Heart left ventricle (tissue), 16 donors: ENCODE data around the gene ELK3. TPM values are rescaled to one million over a fixed set of nuclear protein-coding genes. Genes with fewer than 3 reads are reported as not detected.

Experiments used
- ATAC-seq, 4 donors: fragments of 200-7000 bp; cut with Tn5 transposase; one replicate each; pipeline ENCODE4 v1.9.1; 2020 to 2022; ENCODE audit warnings: moderate library complexity in 4 of 4, mild to moderate bottlenecking in 3 of 4, moderate number of reproducible peaks in 1 of 4
- DNase-seq, 5 donors: peaks; one replicate each; pipeline ENCODE4 v3.0.0-alpha.2; 2020
- H3K27ac ChIP-seq, 12 donors: fragments of 200-600 bp; sonication (generic) in 4 of 12; one replicate each; pipeline versions ENCODE4 v1.5.0 to v1.8.0; 2016 to 2022; ENCODE audit warnings: mild to moderate bottlenecking in 2 of 12
- H3K27me3 ChIP-seq, 9 donors: fragments of 200-600 bp; sonication (generic) in 2 of 9; one replicate each; pipeline versions ENCODE4 v1.5.1 to v1.8.0; 2016 to 2022; ENCODE audit warnings: mild to moderate bottlenecking in 3 of 9
- H3K36me3 ChIP-seq, 9 donors: fragments of 200-600 bp; sonication (generic) in 2 of 9; one replicate each; pipeline versions ENCODE4 v1.5.0 to v1.8.0; 2018 to 2022; ENCODE audit warnings: mild to moderate bottlenecking in 2 of 9
- H3K4me1 ChIP-seq, 12 donors: fragments of 200-600 bp; sonication (generic) in 4 of 12; one replicate each; pipeline versions ENCODE4 v1.5.0 to v1.8.0; 2016 to 2022; ENCODE audit warnings: mild to moderate bottlenecking in 3 of 12
- H3K4me3 ChIP-seq, 12 donors: fragments of 200-600 bp; sonication (generic) in 4 of 12; one replicate each; pipeline versions ENCODE4 v1.5.0 to v1.8.0; 2017 to 2022; ENCODE audit warnings: mild to moderate bottlenecking in 9 of 12, moderate library complexity in 4 of 12
- H3K9me3 ChIP-seq, 12 donors: fragments of 200-600 bp; sonication (generic) in 4 of 12; one replicate each; pipeline versions ENCODE4 v1.5.0 to v1.8.0; 2016 to 2022; ENCODE audit warnings: mild to moderate bottlenecking in 1 of 12
- CTCF ChIP-seq, 12 donors: fragments of 200-600 bp; sonication (generic) in 4 of 12; IDR thresholded peaks; one replicate each; pipeline versions ENCODE4 v1.5.0 to v1.8.0; 2018 to 2022; ENCODE audit warnings: antibody characterized with exemption in 12 of 12, mild to moderate bottlenecking in 5 of 12
- POLR2A ChIP-seq, 2 donors: fragments of 450-650 bp; IDR thresholded peaks; one replicate each; pipeline ENCODE4 v1.6.1; 2017; ENCODE audit warnings: antibody characterized with exemption in 2 of 2, mild to moderate bottlenecking in 2 of 2, moderate library complexity in 2 of 2
- WGBS, 4 donors: extraction: QIAGEN DNeasy Blood & Tissue Kit in 2 of 4; methylation state at CpG; one replicate each; pipeline versions ENCODE4 v1.1.5 to v1.1.7; 2013 to 2018; 5-methylcytosine and 5-hydroxymethylcytosine counted together
- intact Hi-C, 10 donors: fragments of 100-400 bp; cut with DNase I; formaldehyde crosslinking; loops; one replicate each; pipeline versions ENCODE4 v1.11.1 to v1.14.2; 2022
- polyA plus RNA-seq, 2 donors: library from polyadenylated mRNA; stranded (reverse); fragments of 200-250 nt; gene quantifications; one replicate each; pipeline ENCODE4 v1.2.3, GENCODE V29; 2013
- total RNA-seq, 9 donors: library from RNA; depleted of rRNA in 2 of 9; stranded (reverse); fragments of >200 nt in 2 of 9; fragmentation: NEBNext Ultra II Directional in 3 of 9; extraction: Animal tissue kit (Norgen Biotek cat#: 25700) in 3 of 9; gene quantifications; one replicate each; pipeline versions ENCODE4 v1.1.0 to v1.2.4, GENCODE V29; 2016 to 2023
- donor health status: ischemic (EF 13 %, LVEDD 7.1; RV severe dilation, severe dysfunction).
- donor health status: healthy with polysubstance abuse.
- donor health status: DM: no; HTN: yes; CAD: no.
- donor health status: DM: no; HTN: no; CAD: no.
- donor health status: ischemic (EF 25% LVEDD 6.9; RV normal size, moderate dysfunction).
- donor health status: ischemic (EF 25% LVEDD 5.7; RV mildly dilated, moderate dysfunction).
- donor health status: healthy.
- donor health status: DM: yes; HTN: yes; CAD: no.
- donor health status: ischemic (EF 35%, LVEDD 5.7; RV mildly dilated, moderate dysfunction).
- donor health status: nonischemic (EF 11% LVEDD 7.7; RV severe dilation, severe dysfunction).
- donor health status: DM: yes; HTN: yes; CAD: no.
- donor health status: PGD.
- donor health status: ischemic (EF 29% LVEDD 5.4; RV normal size, mild dysfunction).
- donor health status: nonischemic (EF 23%, LVEDD 6.1; RV moderate dilation, normal function).

The ELK3 gene
- total and polyA plus RNA-seq, 11 donors, result 5.7 to 42.3 (median 18.6) TPM

- DNase-seq (no peak), ATAC-seq (no peak)
- Histone ChIP-seq H3K27me3 (no peaks in the 10 kb centered on the region), H3K9me3 (no peaks in the 10 kb centered on the region), H3K27ac (no peak overlapping the region), H3K4me3 (no peak overlapping the region), H3K36me3 (no peaks in the 10 kb centered on the region), H3K4me1 (no peaks in the 10 kb centered on the region)
- no peak for TF ChIP-seq CTCF (IDR thresholded peaks at IDR 0.05)
- no peak for TF ChIP-seq POLR2A (IDR thresholded peaks at IDR 0.05)
- intact Hi-C loops, result no loop called here
- 85 to 92% (median 89%) methylated on average over 19 of the region's 19 CpGs for WGBS, 4 donors
Measured at GRCh38 chr12:96153131-96153725, 40.9 kb upstream of the ELK3 start.

- Histone ChIP-seq H3K4me3 (no peak overlapping the region), H3K36me3 (no peaks in the 10 kb centered on the region), H3K27ac (no peak overlapping the region), H3K4me1 (no peaks in the 10 kb centered on the region), H3K9me3 (no peaks in the 10 kb centered on the region), H3K27me3 (no peaks in the 10 kb centered on the region)
- DNase-seq (no peak), ATAC-seq (no peak)
- intact Hi-C loops, result no loop called here
- WGBS, 4 donors, result 95 to 99% (median 97%) methylated on average over 3 of the region's 3 CpGs
- TF ChIP-seq POLR2A (IDR thresholded peaks at IDR 0.05), result no peak
- no peak for TF ChIP-seq CTCF (IDR thresholded peaks at IDR 0.05)
Measured at GRCh38 chr12:96155181-96155580, 39.0 kb upstream of the ELK3 start.

GRCh38 chr12:96155781-96156180 is 38.4 kb upstream of the ELK3 start:
- Histone ChIP-seq H3K4me3 (no peak overlapping the region), H3K9me3 (no peaks in the 10 kb centered on the region), H3K36me3 (no peaks in the 10 kb centered on the region), H3K27ac (no peak overlapping the region), H3K4me1 (no peaks in the 10 kb centered on the region), H3K27me3 (no peaks in the 10 kb centered on the region)
- intact Hi-C loops, result no loop called here
- 60 to 69% (median 66%) methylated on average over 7 of the region's 7 CpGs for WGBS, 4 donors
- DNase-seq, result no peak
- no peak for TF ChIP-seq POLR2A (IDR thresholded peaks at IDR 0.05)
- no peak for TF ChIP-seq CTCF (IDR thresholded peaks at IDR 0.05)
- no peak for ATAC-seq

- intact Hi-C loops, result no loop called here
- ATAC-seq (no peak), DNase-seq (no peak)
- Histone ChIP-seq H3K27ac (no peak overlapping the region), H3K36me3 (no peaks in the 10 kb centered on the region), H3K9me3 (no peaks in the 10 kb centered on the region), H3K4me3 (no peak overlapping the region), H3K27me3 (no peaks in the 10 kb centered on the region), H3K4me1 (no peaks in the 10 kb centered on the region)
- 90 to 97% (median 93%) methylated on average over 3 of the region's 3 CpGs for WGBS, 4 donors
- TF ChIP-seq POLR2A (IDR thresholded peaks at IDR 0.05) (no peak), CTCF (IDR thresholded peaks at IDR 0.05) (no peak)
Measured at GRCh38 chr12:96156211-96156610, 38.0 kb upstream of the ELK3 start.
